ENCODE data around the gene SPDYE4.

The SPDYE4 gene

DNA sequence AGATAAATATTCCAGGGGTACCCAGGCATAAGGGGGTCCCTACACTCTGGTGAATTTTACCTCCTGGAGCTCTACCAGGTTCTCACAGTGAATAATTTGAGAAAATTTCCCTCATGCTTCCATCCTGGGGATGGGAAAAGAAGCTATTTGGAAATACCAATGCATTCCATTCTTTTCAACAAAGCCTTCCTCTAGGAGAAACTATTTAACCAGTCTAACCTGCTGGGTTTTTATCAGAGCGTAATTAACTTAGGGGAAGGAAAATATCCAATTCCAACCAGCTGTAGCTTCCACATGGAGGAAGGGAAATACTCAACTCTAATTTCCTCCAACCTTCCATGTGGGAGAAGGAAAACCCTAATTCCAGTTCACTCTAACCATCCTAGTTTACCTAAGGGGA is 23.8 kb upstream of the SPDYE4 start:
- DNase-seq: no peak

DNA sequence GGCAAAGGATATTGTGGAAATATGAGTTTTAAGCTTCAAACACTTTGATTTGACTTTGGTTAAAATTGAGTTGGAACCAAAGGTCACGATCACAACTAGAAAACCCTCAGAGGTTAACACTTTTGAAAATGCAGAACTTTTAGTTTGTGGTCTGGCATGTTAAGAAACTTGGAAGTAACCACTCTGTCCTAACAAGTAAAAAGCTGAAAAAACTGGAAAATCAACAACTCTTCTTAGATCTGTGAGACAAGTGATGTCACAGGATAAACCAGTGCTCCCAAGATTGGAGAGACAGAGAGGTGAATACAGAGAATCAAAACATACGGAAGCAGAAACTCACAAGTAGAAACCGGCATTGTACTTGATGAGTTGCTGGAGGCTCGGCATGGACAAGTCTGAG is 23.4 kb upstream of the SPDYE4 start:
- no peak for DNase-seq

DNA sequence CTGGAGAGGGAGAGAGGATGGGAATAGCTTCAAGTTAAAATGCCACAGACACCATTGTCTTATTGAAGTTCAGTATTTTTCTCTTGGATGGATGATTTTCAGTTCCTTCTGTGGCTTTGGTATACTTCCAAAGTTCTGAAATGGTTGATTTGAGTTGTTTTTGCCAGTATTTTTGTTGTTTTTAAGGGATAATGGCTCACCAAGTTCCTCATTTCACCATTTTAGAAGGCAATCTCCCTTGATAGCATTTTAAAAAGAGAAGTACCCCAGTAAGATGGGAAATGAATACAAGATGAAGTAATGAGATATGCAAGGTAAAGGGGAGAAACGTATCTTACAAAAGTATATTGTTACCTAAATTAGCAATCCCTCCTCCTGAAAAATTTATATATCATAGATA is 18.5 kb upstream of the SPDYE4 start:
- DNase-seq: no peak

GRCh38 chr17:8776248-8776647 is 17.9 kb upstream of the SPDYE4 start:
- DNase-seq: no peak

- DNase-seq: no peak
These were observed 8.4 kb upstream of the SPDYE4 start for GRCh38 chr17:8766731-8767130.

DNA sequence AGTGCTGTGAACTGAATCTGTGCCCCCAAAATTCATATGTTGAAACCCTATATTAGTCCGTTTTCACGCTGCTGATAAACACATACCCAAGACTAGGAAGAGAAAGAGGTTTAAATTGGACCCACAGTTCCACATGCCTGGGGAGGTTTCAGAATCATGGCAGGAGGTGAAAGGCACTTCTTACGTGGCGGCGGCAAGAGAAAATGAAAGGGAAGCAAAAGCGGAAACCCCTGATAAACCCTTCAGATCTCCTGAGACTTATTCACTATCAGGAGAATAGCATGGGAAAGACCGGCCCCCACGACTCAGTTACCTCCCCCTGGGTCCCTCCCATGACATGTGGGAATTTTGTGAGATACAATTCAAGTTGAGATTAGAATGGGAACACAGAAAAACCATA is 3.7 kb upstream of the SPDYE4 start:
- DNase-seq: no peak

DNA sequence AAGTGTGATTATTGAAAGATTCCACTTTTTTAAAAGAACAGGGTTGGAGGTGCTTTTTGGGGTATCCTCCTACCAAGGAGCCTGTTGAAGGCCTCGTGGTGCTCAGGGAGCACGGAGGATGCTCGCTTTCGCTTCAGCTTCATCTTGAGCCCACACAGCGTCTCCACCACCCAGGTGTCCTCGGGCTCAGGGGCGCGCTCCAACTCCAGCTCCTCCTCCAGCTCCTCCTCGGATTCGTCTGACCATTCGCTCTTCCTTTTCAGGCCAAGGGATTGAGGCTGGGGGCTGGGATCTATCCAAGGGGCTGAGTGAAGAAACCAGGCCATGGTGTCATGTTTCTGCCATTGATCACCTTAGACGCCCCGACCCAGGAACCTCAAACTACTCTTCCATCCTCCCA is 1.2 kb downstream of the SPDYE4 start:
- DNase-seq: no peak

GRCh38 chr17:8755590-8756255 is 2.6 kb downstream of the SPDYE4 start:
- no peak for DNase-seq

- no peak for DNase-seq
These were observed 3.5 kb downstream of the SPDYE4 start for GRCh38 chr17:8754890-8755289.

GRCh38 chr17:8753976-8754440 is 4.3 kb downstream of the SPDYE4 start:
- DNase-seq: no peak

- no peak for DNase-seq
These were observed 5.0 kb downstream of the SPDYE4 start for GRCh38 chr17:8753136-8753975.

GRCh38 chr17:8749616-8750015 is 8.7 kb downstream of the SPDYE4 start:
- DNase-seq: no peak

DNA sequence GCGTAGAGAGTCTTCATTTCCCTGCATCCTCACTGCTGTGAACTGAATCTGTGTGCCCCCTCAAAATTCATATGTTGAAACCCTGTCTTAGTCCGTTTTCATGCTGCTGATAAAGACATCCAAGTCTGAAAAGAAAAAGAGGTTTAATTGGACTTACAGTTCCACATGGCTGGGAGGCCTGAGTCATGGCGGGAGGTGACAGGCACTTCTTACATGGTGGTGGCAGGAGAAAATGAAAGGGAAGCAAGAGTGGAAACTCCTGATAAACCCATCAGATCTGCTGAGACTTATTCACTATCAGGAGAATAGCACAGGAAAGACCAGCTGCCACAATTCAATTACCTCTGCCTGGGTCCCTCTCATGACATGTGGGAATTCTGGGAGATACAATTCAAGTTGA is 10.6 kb downstream of the SPDYE4 start:
- no peak for DNase-seq

DNA sequence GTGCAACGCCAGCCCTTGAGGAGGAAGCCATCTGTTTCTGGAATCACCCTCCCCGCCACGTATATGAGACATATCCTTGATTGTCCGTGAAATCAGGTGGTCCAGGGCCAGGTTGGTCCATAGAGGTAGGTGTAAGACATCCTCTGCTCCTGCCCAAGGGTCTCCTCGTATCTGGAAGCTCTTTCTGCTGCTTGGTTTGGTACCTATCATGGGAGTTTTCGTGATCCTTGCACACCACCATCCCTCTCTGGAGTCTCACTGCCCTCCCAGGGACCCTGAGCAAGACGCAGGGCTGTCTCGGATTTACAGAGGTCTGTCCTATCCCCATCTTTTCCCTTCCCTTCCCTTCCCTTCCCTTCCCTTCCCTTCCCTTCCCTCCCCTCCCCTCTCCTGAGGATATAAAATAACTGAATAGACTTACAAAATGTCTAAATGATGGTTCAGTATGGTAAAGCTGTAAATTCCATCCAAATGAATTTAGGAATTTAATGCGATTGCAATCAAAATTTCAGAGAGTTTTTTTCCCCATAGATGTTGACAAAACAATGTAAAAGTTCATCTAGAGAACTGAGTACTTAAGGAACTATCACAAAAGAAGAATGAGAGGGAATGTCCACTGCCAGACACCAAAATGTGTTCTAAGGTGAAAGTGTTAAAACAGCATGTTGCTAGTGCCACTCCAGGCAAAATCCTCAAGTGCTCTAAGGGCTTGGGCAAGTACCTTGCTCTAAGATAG is 11.7 kb downstream of the SPDYE4 start:
- DNase-seq: no peak

DNA sequence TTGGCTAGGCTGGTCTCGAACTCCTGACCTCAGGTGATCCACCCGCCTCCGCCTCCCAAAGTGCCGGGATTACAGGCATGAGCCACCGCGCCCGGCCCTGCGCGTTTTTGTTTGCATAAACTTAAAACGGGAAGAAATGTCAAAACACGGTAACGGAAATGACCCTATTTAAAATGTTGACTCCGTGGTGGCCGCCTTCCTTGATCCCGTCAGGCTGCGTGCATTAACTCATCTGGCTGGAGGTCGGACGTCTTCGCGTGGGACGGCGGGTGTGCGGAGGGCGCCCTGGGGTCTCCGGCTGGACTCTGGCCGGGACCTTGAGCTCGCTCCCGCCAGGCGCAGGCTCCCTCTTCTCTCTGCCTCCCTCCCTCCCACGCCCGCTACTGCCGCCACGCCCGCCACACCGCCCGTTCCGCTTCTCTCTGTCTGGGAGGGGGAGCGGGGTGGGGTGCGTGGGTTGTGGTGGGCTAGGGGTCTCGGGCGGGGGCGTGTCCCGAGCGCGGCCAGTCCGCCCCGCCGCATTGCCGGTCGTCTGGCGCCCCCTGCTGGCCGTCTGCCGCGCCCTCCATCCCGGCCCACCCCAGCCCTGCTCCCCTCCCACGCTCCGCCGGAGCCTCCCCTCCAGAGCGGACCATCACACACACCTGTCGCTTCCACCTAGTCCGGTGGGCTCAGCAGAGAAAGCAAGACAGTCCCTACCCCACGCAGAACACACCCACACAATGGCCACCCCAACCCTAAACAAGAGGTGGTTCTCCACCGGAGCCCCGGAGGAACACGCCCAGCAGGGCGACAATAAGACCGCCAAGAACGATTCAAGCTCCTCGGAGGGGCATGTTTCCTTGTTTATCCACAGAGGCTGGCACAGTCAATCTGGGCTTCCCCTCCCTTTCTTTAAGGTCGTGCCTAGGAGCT is 12.5 kb downstream of the SPDYE4 start:
- DNase-seq: no peak

- DNase-seq: no peak
These were observed 14.1 kb downstream of the SPDYE4 start for GRCh38 chr17:8744086-8744785.

DNA sequence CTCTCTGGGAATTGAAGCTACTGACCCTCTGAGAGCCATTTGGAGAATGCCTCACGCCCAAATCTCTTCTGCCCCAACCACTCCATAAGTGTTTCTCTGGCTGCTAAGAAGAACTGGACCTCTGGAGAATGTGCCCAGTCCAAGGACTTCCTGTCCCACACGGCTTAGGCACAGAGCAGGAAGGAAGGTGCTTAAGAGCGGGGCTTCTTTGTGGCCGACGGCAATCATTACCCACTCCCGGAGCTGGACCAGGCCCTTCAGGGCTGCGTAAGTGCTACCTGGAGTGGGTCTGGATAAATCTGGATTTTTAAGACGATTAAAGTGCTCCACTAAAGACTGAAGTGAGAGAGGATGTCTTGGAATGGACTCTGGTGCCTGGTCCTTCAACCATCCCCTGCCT is 15.5 kb downstream of the SPDYE4 start:
- DNase-seq: no peak

DNA sequence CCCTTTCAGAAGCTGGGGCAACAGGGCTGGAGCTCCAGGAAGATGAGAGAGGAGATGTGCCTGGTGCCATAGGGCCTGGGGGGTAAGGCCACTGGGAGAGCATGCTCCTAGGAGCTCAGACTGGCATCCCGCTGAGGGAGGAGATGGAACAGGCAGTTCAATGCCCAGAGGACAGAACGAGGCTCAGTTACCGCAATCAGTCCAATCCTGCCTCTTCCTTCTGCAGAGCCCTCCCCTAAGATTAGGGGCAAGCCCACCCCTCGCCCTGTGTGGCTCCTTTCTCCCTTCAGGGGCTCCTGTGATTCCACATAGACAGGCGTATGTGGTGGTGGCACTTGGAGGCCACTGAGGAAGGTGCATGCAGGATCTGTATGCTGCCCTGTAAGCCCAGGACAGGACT is 16.1 kb downstream of the SPDYE4 start:
- DNase-seq: no peak

GRCh38 chr17:8741771-8742170 is 16.6 kb downstream of the SPDYE4 start:
- no peak for DNase-seq

DNA sequence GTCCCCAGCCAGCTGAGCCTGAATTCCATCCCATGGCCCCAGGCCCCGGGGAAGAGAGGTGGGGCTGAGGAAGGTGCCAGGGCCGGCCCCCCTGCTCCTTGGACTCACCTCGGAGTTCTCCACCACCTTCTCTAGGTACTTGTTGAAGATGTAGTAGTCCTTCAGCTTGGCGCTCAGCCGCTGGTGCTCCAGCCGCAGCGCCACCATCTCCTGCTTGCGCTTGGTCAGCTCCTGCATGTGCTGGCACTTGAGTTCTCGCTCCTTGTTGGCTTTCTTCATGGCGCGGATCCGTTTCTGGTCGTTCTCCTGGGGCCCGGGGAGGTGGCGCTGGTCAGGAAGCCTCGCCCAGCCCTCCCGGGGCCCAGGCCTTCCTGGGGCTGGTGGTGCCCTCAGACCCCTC is 17.0 kb downstream of the SPDYE4 start:
- no peak for DNase-seq

GRCh38 chr17:8740486-8740885 is 17.9 kb downstream of the SPDYE4 start:
- no peak for DNase-seq

DNA sequence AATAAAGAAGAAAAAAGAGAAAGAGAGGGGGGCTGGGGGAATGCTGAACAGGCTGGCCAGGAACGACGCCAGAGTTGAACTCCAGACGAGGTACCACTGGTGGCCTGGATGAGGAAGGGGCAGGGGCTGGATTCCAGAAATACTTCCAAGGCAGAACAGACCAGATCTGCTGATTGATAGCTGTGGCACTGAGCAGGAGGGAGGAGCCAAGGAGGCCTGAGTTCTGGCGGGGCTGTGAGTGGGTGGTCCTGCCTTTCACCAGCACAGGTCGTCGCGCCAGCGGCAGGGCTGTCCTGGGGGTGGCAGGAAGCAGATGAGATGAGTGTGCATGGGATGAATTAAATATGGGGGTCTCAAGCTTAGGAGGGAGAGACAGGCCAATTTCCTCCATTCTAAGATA is 19.2 kb downstream of the SPDYE4 start:
- no peak for DNase-seq

All from NCI-H2107 (cell line).